ENCODE data around the gene UBR1.
"Not testable (repeated sequence)": the region's sequence is repeated elsewhere in the genome, so short reads cannot be mapped to it uniquely, and the experiment has no call there.

The UBR1 gene

DNA sequence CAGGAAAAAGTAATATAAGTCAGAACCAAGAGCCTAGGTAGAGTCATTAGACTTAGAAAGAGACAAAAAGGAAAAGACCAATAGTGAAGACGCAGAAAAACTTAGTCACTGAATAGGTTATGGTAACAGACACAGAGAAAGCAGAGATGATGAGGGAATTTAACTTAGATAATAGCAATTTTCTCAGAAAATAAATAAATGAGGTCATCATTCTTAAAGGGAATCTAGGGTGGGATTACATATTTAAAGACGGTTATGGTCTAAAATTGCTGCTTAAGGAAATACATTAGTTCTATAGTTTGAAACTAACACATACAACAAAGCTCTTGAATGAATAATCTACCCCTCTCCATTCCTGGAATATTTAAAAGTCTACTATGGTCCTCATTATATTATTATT, 59.4 kb downstream of the UBR1 start:
- no peak for FAIRE-seq

DNA sequence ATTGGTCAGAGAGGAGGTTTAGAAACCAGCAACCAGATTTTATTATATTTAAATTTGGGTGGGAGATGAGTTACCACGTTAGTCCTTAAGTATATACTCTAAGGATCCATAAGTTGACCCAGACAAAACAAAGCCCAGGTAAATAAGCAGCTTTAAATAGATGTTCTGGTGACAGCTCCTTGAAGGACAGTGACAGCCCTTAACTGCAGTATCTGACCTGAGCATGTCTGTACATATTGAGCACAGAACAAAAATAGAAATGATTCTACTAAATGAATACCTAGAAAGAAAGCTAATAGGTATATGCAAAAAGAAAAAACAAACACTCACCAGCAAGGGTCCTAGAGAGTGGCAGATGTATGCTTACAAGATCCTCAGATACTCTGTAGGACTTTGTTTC, 63.0 kb downstream of the UBR1 start:
- FAIRE-seq = no peak

DNA sequence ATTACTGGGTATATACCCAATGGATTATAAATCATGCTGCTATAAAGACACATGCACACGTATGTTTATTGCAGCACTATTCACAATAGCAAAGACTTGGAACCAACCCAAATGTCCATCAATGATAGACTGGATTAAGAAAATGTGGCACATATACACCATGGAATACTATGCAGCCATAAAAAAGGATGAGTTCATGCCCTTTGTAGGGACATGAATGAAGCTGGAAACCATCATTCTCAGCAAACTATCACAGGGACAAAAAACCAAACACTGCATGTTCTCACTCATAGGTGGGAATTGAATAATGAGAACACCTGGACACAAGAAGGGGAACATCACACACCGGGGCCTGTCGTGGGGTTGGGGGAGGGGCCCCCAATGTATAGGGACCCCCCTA, 64.8 kb downstream of the UBR1 start:
- not testable (repeated sequence) for FAIRE-seq

DNA sequence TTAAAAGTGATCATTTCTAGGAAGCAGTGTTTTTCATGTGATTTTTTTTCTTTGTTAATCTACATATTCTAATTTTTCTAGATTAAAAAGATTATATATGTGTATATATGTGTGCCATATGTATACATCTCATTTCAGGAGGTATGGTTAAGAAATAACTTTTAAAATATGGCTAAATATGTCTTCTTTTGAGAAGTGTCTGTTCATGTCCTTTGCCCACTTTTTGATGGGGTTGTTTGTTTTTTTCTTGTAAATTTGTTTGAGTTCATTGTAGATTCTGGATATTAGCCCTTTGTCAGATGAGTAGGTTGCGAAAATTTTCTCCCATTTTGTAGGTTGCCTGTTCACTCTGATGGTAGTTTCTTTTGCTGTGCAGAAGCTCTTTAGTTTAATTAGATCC, 70.6 kb downstream of the UBR1 start:
- FAIRE-seq = not testable (repeated sequence)

DNA sequence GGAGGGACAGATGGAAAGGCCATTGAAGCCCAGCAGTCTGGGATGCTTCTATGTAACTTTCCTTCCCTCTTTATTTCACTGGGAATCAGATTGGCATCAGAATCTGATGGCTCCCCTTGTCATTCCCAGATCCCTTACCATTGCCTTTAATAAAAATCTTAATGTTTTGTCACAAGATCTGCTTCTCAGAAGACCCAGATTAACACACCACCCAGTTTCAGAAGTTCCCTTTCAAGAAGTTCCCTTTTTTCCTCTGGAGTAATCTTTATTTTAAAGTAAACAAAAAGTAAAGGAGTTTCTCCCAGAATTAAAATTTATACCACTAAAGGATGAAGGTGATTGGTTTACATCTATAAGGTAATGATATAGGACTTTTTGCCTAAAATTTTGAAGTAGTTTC, 76.4 kb downstream of the UBR1 start:
- no peak for FAIRE-seq

DNA sequence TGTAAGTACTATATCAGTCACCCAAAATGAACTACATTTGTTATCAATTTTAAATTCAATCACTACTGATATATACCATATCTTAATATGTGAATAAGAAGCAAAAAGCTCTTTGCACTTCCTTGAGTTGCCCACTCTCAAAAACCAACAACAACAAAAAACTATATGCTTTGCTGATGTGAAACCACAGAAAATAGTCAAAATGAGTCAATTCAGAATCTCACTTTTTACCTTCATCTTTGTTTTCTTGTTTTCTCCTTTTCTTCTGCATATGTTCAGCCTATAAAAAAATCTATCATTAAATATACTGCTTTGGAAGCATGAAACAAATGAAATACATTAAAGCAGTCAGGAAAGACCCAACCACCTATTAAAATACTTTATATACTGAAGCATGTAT, 80.7 kb downstream of the UBR1 start:
- FAIRE-seq = no peak

DNA sequence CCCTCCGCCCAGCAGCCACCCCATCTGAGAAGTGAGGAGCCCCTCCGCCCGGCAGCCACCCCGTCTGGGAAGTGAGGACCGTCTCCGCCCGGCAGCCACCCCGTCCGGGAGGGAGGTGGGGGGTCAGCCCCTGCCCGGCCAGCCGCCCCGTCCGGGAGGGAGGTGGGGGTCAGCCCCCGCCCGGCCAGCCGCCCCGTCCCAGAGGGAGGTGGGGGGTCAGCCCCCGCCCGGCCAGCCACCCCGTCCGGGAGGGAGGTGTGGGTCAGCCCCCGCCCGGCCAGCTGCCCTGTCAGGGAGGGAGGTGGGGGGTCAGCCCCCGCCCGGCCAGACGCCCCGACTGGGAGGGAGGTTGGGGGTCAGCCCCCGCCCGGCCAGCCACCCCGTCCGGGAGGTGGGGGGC, 91.2 kb downstream of the UBR1 start:
- FAIRE-seq = not testable (repeated sequence)

DNA sequence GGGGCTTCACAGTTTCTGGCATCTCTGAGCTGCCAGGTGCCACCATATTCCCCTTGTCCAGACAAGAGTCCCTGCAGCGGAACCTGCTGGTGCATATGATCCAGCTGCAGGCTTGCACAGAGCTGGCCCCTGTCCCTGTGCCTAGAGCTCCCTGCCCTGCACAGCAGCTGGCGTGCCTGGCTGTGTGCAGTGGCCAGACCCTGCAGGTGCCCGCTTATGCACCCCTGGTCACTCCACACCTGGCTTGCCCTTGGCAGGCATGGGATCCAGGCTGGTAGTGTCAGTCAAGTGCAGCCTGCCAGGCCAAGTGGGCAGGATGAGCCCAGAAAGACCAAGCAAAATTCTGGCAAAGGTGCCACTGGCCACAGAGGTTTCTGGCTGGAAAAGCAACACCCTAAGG, 96.6 kb downstream of the UBR1 start:
- FAIRE-seq = no peak

DNA sequence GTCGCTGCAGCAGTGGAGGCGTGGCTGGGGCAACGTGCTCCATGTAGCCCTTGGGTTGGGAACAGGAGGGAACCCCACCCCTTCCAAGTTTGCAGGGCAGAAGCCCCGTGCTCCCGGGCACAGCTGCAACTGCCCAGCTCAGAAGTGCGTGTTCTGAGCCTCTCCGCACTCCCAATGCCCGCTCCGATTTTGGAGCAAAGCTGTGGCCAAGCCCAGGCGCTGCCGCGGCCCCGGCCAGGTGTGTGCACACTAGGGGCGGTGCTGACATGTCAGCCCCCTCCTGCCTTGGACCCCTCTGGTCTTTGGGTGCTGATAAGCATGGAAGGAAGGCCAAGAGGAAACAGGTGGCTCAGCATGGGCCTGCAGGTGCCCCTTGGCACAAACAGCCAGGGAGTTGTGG, 97.7 kb downstream of the UBR1 start:
- no peak for FAIRE-seq

DNA sequence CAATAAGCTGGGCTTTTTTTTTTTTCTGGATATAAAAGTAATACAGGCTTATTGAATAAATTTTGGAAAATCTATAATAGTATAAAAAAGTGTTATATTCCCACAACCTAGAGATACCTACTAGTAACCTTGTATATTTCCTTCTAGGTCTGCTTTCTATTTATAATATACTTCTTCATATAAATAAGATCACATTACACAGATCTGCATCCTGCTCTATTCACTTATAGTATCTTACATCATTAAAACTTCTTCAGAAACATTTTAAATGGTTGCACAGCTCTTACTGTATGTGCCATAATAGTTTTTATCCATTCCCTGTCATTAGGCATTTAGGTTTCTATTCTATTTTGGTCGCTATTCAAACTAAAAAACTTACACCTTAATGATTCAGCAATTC, 98.3 kb downstream of the UBR1 start:
- FAIRE-seq = no peak

DNA sequence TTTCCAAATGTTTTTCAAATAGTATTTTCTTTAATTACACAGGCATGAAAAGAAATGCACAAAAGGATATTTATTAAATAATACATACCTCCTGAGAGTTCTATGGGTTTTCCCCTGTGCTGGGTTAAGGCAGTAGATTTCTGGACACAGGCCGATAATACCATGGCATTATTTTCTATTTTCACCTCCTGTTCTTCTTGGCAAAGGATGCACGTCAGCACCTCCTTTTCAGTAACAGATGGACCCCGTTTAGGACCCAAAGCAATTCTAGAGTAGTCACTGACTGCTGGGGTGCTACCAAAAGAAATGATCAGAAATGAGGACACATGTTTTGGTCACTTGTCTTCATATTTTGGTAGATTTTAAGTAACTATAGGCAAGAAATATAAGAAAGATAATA, 98.8 kb downstream of the UBR1 start:
- FAIRE-seq = no peak

DNA sequence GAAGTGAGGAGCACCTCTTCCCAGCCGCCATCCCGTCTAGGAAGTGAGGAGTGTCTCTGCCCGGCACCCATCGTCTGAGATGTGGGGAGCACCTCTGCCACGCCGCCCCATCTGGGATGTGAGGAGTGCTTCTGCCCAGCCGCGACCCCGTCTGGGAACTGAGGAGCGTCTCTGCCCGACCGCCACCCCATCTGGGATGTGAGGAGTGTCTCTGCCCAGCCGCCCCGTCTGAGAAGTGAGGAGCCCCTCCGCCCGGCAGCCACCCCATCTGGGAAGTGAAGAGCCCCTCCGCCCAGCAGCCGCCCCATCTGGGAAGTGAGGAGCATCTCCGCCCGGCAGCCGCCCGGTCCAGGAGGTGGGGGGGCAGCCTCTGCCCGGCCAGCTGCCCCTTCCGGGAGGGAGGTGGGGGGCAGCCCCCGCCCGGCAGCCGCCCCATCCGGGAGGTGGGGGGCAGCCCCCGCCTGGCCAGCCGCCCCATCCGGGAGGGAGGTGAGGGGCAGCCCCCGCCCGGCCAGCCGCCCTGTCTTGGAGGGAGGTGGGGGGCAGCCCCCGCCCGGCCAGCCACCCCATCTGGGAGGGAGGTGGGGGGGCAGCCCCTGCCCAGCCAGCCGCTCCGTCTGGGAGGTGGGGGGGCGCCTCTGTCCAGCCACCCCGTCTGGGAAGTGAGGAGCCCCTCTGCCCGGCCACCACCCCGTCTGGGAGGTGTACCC, 100.8 kb downstream of the UBR1 start:
- not testable (repeated sequence) for FAIRE-seq

DNA sequence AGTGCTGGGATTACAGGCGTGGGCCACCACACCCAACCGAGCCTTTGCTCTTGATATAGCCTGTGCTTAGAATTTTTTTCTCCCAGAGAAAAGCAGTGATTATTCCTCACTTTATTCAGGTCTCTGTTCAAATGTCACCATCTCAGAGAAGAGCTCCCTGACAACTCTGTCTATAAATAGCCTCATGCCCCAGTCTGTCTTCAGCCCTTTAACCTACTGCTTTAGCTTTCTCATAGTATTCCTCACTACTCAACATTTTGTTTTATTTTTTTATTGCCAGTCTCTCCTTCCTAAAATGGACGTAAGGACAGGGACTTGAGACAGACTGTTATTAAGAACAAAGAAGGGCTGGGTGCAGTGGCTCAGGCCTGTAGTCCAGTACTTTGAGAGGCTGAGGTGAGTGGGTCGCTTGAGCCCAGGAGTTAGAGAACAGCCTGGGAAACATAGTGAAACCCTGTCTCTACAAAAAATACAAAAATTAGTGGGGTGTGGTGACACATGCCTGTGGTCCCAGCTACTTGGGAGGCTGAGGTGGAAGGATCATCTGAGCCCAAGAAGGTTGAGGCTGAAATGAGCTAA, 106.5 kb downstream of the UBR1 start:
- no peak for FAIRE-seq

DNA sequence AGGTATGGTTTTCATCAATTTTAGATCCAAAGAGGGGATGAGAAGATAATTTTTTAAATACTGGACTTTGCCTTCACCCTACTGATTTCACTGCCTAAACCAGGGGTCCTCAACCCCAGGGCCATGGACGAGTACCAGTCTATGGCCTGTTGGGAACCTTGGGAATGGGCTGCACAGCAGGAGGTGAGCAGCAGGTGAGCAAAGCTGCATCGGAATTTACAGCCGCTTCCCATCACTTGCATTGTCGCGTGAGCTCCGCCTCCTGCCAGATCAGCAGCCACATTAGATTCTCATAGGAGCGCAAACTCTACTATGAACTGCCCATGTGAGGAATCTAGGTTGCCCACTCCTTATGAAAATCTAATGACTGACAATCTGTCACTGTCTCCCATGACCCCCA, 109.0 kb downstream of the UBR1 start:
- no peak for FAIRE-seq

DNA sequence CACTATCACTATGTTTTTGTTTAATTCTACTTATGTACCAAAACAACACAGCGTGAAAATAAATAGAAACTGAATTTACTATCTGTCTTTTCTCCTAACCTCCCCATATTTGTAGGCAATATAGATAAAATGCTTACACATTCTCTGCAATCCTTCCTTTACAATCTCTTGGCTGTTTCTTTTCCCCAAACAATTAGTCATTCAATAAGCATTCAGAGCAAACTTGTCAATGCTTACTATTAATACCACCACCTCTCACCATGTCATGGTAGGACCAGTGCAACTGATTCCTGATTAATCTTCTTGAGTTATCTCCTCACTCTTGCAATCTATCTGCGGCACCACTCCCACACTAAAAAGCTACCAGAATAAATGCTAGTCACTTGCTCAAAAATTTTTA, 111.3 kb downstream of the UBR1 start:
- FAIRE-seq = no peak

DNA sequence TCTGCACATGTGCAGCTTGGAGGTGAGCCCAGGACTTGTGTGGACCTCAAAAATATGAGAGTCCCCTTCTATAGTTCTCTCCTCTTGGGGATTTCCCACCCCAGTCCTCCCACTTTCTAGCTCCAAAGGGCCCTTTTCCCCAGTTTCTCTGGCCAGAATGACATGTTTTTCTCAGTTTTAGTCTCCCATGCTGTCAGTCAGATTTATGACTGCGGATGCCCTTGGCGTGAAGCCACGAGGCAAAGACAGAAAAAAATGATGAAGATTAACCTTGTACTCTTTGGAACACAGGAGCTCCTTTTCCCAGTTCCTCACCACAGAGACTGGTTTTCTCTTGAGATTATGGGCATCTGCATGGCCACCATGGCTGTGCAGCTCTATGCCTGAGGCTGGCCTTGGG, 113.2 kb downstream of the UBR1 start:
- no peak for FAIRE-seq

DNA sequence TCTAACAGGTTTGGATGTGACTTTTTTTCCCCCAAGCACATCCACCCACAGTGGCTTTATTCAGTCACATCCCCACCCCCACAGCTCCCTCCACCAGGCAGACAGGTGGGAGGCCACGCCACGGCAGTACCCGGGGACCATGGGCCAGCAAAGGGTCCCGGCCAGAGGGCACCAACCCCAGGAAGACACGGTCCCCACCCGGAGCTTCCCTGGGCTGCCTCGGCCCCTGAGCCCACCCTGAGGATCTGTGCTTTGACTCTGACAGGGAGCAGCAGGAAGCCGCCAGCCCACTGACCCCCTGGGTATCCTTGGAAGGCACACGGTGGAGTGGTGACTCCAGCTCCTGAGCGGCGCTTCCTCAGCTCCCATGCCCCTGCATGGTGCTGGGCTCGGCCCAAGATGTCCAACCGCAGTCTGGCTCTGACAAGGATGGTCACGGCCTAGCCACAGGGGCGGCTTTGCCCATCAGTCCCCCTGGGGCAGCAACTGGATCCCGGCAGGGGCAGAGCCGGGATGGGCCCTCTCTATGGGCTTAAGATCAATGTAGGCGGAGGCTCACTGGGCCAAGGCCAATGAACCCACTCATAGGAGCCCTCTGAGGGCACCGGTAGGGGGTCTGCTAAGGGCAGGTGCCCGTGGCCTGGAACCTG, 119.0 kb downstream of the UBR1 start:
- FAIRE-seq = no peak

DNA sequence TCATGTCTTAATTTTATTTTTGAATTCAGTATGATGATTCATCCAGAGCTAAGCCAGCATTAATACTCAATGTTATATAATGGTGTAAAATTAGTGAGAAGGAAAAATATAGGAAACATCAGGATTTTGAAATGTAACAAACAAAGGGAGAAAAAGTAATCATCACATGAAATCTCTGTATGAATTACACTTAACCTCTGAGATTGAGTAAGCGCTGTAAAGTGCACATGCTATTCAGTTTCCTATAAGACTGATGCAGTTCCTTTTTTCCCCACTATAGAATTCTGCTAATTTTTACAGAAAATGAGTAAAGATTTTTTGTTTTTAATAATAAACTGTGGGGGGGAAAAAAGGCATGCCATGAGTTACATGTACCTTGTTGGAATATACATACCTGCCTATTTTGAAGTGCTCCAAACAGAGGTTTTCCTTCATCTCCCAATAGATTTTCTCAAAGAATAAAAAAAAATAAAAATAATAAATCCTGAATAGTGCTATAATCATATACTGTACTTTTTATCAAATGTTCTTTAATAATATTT, 121.3 kb downstream of the UBR1 start:
- no peak for FAIRE-seq

DNA sequence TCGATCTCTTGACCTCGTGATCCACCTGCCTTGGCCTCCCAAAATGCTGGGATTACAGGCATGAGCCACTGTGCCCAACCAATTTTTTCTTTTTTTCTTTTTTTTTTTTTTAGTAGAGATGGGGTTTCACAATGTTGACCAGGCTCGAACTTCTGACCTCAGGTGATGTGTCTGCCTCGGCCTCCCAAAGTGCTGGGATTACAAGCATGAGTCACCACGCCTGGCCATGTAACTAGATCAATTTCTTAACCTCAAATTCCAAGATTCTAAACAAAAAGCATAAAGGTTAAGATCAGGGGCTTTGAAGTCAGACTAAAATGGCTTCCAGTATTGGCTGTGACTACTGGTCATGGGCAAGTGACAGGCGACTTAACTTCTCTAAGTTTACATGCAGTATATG, 126.7 kb downstream of the UBR1 start:
- not testable (repeated sequence) for FAIRE-seq

DNA sequence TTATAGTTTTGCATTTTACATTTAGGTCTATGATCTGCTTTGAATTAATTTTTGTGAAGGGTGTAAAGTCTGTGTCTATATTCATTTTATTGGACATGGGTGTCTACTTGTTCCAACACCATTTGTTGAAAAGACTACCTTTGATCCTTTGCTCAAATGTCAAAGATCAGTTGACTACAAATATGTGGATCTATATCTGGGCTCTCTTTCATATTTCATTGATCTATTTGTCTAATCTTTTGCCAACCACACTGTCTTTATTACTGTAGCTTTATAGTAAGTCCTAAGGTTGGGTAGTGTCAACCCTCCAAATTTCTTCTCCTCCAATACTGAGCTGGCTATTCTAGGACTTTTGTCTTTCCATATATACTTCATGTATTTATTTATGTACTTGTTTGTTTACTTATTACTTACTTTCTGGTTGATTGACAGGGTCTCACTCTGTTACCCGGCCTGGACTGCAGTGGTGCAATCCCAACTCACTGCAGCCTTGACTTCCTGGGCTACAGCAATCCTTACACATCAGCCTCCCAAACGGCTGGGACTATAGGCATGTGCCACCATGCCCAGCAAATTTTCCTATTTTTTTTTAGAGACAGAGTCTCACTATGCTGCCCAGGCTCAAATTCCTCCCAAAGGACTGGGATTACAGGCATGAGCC, 131.5 kb downstream of the UBR1 start:
- FAIRE-seq = no peak

DNA sequence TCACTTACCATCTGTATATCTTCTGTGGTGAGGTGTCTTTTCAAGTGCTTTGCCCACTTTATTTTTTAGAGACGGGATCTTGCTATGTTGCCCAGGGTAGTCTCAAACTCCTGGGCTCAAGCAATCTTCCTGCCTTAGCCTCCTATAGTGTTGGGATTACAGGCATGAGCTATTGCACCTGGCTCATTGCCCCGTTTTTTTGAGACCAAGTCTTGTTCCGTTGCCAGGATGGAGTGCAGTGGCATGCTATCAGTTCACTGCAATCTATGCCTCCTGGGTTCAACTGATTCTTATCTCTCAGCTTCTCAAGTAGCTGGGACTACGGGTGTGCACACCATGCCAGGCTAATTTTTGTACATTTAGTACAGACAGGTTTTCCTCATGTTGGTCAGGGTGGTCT, 132.7 kb downstream of the UBR1 start:
- FAIRE-seq = no peak

DNA sequence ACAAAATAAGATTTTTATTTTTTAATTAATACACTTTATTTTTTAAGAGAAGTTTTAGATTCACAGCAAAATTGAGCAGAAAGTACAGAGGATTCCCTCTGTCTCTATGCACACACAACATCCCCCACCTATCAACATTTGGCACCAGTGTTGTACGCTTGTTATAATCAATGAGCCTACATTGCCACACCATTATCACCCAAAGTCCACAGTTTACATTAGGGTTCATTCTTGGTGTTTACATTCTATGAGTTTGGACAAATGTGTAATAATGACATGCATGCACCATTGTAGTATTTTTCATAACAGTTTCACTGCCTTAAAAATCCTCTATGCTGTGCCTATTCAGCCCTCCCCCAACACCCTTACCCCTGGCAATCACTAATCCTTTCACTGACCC, 134.0 kb downstream of the UBR1 start:
- no peak for FAIRE-seq

DNA sequence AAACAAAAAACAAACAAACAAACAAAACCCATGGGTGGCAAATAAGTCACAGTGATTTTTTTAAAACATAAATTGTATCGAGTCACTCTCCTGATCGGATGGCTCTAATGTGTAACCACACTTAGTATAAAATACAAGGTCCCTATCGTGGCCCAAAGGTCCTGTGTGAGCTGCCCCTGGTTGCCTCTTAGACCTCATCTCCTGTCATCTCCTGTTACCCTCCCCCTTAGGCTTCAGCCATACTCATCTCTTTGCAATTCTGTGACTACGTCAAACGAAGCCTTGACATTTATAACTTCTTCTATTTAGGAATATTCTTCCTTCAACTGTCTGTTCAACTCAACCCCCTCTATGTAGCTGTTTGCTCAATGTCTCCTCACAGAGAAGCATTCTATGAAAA, 141.4 kb downstream of the UBR1 start:
- FAIRE-seq = no peak

DNA sequence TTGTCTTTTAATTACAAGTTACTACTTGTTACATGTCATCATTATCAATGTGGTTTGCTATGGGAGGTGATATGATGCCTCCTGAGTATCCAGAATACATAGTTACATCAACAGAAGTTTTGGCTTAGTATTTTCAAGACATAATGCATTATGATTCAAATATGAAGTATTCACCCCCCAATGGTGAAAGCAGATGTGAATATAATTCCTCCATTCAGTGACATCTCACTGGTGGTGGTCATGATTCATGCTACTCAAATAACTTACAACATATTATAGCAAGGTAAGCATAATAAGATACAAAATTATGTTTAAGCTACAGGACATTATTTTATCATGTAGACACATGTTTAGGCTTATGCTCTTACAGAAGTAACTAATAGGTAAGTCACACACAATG, 150.3 kb downstream of the UBR1 start:
- FAIRE-seq = no peak
